ENCODE results near the gene PRKCH.

- TF ChIP-seq CTCF (IDR thresholded peaks at IDR 0.05): no peak
- no peak for TF ChIP-seq POLR2A (IDR thresholded peaks at IDR 0.05)
Measured at GRCh38 chr14:61481701-61482100, 160.3 kb downstream of the PRKCH start.
